ENCODE measurements around the gene NEDD4. TPM values are rescaled to one million over a fixed set of nuclear protein-coding genes. Genes with fewer than 3 reads are reported as not detected.

NEDD4 gene
- 17.4 TPM for polyA plus RNA-seq (2013, experiment 1 of 2)
- 18.4 TPM for polyA plus RNA-seq (2013, experiment 2 of 2)

- Histone ChIP-seq H3K36me3 (ENCODE audit: control insufficient read depth, insufficient read depth, low read length) (peaks cover 3% of the 10 kb centered on the region), H3K4me1 (ENCODE audit: control insufficient read depth, insufficient read depth, low read length, poor library complexity, severe bottlenecking) (peaks cover 10% of the 10 kb centered on the region), H3K27ac (ENCODE audit: low read depth, low read length, severe bottlenecking) (peak within 1 kb of the TSS; percentile 80), H3K9me3 (ENCODE audit: control insufficient read depth, low read length) (no peaks in the 10 kb centered on the region), H3K4me3 (ENCODE audit: extremely low read depth, insufficient read depth, low read length, poor library complexity, severe bottlenecking) (peak within 1 kb of the TSS; percentile 68)
- 0% methylated on average over 32 to 47 of the region's 83 CpGs for WGBS, 2 experiments (ENCODE audit: insufficient coverage in 2 of 2)
Measured at GRCh38 chr15:55993111-55993803, at the start of gene NEDD4. Gene NEDD4 (minus strand): TSS chr15:55993612. CDS start chr15:55993555, 57 bp downstream.

- peaks cover 8% of the 10 kb centered on the region for H3K9me3 ChIP-seq (ENCODE audit: control insufficient read depth, low read length)
- no peak overlapping the region for H3K4me3 ChIP-seq (ENCODE audit: extremely low read depth, insufficient read depth, low read length, poor library complexity, severe bottlenecking)
- 83 to 100% methylated on average over 3 of the region's 4 CpGs for WGBS, 2 experiments (ENCODE audit: insufficient coverage in 2 of 2)
- H3K27ac ChIP-seq (ENCODE audit: low read depth, low read length, severe bottlenecking) = no peak overlapping the region
- peaks cover 29% of the 10 kb centered on the region for H3K4me1 ChIP-seq (ENCODE audit: control insufficient read depth, insufficient read depth, low read length, poor library complexity, severe bottlenecking)
- H3K36me3 ChIP-seq (ENCODE audit: control insufficient read depth, insufficient read depth, low read length) = no peaks in the 10 kb centered on the region
Measured at GRCh38 chr15:56042498-56042897, 49.1 kb upstream of the NEDD4 start.

GRCh38 chr15:56042031-56042430, 48.6 kb upstream of the NEDD4 start:
- H3K27ac ChIP-seq (ENCODE audit: low read depth, low read length, severe bottlenecking) = no peak overlapping the region
- WGBS, 2 experiments (ENCODE audit: insufficient coverage in 2 of 2) = 80% methylated on average over 1 of the region's 1 CpG; no CpG with 5 or more reads in 1 of the 2 experiments
- H3K36me3 ChIP-seq (ENCODE audit: control insufficient read depth, insufficient read depth, low read length) = no peaks in the 10 kb centered on the region
- peaks cover 29% of the 10 kb centered on the region for H3K4me1 ChIP-seq (ENCODE audit: control insufficient read depth, insufficient read depth, low read length, poor library complexity, severe bottlenecking)
- H3K9me3 ChIP-seq (ENCODE audit: control insufficient read depth, low read length) = peaks cover 6% of the 10 kb centered on the region
- H3K4me3 ChIP-seq (ENCODE audit: extremely low read depth, insufficient read depth, low read length, poor library complexity, severe bottlenecking) = no peak overlapping the region

DNA sequence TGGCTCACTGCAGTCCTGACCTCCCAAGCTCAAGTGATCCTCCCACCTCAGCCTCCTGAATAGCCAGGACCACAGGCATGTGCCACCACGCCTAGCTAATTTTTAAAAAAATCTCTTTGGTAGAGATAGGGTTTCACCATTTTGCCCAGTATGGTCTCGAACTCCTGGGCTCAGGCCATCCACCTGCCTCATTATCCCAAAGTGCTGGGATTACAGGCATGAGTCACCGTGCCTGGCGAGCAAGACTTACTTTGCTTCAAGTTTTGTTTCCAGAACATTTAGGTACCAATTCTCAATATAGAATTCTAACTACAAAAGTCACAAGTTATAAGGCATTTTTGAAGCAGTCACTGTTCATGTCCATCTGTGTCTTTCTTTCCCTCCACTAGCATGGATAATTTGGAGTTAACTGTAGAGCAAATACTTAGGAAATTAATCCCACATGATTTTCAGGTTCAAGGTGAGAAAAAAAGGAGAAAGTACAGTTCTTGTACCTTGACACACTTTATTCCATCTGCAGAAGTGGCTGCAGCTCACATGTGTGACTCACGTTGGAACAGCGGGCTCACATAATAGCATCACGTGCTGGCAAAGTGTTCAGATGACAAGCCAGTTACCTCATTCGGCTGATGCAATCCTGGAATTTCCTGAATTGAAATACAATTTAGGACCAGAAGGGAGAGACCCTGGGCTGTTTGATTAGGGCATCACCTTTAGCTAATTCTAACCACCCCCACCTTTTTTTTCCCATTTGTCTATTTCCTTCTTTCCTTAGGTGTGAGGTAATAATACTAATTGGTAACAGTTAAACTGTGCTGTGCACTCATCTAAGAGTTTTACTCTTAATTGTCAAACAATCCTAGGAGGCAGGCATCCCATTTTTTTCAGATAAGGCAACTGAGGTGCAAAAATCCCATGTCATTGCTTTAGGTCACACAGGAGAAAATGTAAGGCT, 46.9 kb upstream of the NEDD4 start:
- no peak overlapping the region for H3K4me3 ChIP-seq (ENCODE audit: extremely low read depth, insufficient read depth, low read length, poor library complexity, severe bottlenecking)
- WGBS, 2 experiments (ENCODE audit: insufficient coverage in 2 of 2) = 69 to 75% methylated on average over 6 to 8 of the region's 8 CpGs
- H3K36me3 ChIP-seq (ENCODE audit: control insufficient read depth, insufficient read depth, low read length) = no peaks in the 10 kb centered on the region
- H3K27ac ChIP-seq (ENCODE audit: low read depth, low read length, severe bottlenecking) = peak overlapping the region; percentile 83
- peaks cover 4% of the 10 kb centered on the region for H3K9me3 ChIP-seq (ENCODE audit: control insufficient read depth, low read length)
- H3K4me1 ChIP-seq (ENCODE audit: control insufficient read depth, insufficient read depth, low read length, poor library complexity, severe bottlenecking) = peaks cover 29% of the 10 kb centered on the region

DNA sequence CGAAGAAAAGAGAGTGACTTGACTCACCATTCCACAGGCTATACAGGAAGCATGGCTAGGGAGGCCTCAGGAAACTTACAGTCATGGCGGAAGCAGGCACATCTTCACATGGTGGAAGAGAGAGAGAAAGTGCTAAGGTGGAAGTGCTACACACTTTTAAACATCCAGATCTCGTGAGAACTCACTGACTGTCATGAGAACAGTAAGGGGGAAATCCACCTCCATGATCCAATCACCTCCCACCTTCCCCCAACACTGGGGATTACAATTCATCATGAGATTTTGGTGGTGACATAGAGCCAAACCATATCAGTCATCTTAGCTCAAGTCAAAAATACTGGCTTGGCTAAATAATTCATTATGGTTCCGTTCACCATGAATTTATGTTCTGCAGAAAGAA, 45.3 kb upstream of the NEDD4 start:
- WGBS, 2 experiments (ENCODE audit: insufficient coverage in 2 of 2) = 88% methylated on average over 1 of the region's 4 CpGs; no CpG with 5 or more reads in 1 of the 2 experiments

DNA sequence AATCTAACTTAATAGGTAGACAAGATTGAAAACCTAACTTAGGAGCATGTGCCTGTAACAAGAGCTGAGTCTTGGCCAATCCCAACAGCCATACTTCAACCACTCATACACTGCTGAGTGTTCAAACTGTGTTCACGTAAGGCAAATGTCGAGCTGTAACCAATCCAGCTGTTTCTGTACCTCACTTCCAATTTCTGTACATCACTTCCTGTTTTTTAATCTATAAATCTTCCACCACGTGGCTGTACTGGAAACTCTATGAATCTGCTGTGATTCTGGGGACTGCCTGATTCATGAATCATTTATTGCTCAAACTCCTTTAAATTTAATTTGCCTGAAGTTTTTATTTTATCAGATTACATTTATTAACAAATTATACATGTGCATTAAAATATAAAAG, 44.6 kb upstream of the NEDD4 start:
- H3K4me3 ChIP-seq (ENCODE audit: extremely low read depth, insufficient read depth, low read length, poor library complexity, severe bottlenecking) = no peak overlapping the region
- H3K27ac ChIP-seq (ENCODE audit: low read depth, low read length, severe bottlenecking) = no peak overlapping the region
- H3K4me1 ChIP-seq (ENCODE audit: control insufficient read depth, insufficient read depth, low read length, poor library complexity, severe bottlenecking) = peaks cover 26% of the 10 kb centered on the region
- H3K9me3 ChIP-seq (ENCODE audit: control insufficient read depth, low read length) = no peaks in the 10 kb centered on the region
- 86 to 94% methylated on average over 2 of the region's 3 CpGs for WGBS, 2 experiments (ENCODE audit: insufficient coverage in 2 of 2)
- no peaks in the 10 kb centered on the region for H3K36me3 ChIP-seq (ENCODE audit: control insufficient read depth, insufficient read depth, low read length)

More for the DNA sequence above, 45.3 kb upstream of the NEDD4 start:
- peaks cover 3% of the 10 kb centered on the region for H3K9me3 ChIP-seq (ENCODE audit: control insufficient read depth, low read length)
- no peaks in the 10 kb centered on the region for H3K36me3 ChIP-seq (ENCODE audit: control insufficient read depth, insufficient read depth, low read length)
- H3K4me1 ChIP-seq (ENCODE audit: control insufficient read depth, insufficient read depth, low read length, poor library complexity, severe bottlenecking) = peaks cover 29% of the 10 kb centered on the region
- H3K4me3 ChIP-seq (ENCODE audit: extremely low read depth, insufficient read depth, low read length, poor library complexity, severe bottlenecking) = no peak overlapping the region
- no peak overlapping the region for H3K27ac ChIP-seq (ENCODE audit: low read depth, low read length, severe bottlenecking)

DNA sequence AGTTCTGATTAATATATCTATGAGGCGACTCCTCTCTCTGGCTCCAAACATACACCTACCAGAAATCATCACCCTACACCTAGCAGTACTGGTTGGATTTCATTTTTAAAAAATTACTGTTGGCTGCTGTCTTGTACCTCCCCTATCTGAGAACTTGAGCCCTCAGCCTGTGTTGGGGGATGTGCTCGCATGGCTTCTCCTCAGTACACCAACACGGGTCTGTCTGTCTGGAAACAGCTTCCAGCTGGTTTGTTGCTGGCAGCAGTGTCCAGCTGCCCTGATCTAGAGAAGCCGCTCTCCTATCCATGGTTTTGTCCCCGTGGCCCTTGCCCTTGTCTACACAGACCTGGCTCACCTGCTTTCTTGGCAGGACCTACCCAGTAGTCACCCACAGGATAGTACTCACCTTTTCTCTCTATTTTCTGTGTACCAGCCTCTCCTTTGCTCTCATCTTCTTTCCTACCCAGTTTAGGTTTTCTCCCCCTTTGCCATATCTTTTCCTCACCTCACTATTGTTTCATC, 43.2 kb upstream of the NEDD4 start:
- Histone ChIP-seq H3K4me1 (ENCODE audit: control insufficient read depth, insufficient read depth, low read length, poor library complexity, severe bottlenecking) (peaks cover 13% of the 10 kb centered on the region), H3K36me3 (ENCODE audit: control insufficient read depth, insufficient read depth, low read length) (no peaks in the 10 kb centered on the region), H3K4me3 (ENCODE audit: extremely low read depth, insufficient read depth, low read length, poor library complexity, severe bottlenecking) (no peak overlapping the region), H3K9me3 (ENCODE audit: control insufficient read depth, low read length) (no peaks in the 10 kb centered on the region), H3K27ac (ENCODE audit: low read depth, low read length, severe bottlenecking) (no peak overlapping the region)
- WGBS, 2 experiments (ENCODE audit: insufficient coverage in 2 of 2) = 85 to 90% methylated on average over 4 to 5 of the region's 5 CpGs

DNA sequence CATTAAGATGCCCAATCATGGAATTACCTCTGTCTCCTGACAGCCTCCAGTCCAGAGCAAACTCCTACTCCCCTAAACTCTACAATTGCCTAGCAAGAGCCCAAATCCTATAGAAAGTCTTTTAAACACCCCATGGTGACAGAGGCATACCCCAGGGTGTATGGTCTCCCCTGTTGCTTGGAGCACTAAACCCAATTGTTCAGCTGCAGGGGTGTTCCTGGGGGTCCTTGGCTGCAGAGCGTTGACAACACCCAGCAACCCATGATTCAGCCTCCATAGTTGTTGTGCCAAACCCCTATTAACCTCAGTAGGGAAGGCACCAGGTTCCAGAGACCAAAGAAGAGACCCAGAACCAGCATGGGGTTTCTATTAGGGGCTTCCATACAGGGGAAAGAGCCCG, 41.8 kb upstream of the NEDD4 start:
- WGBS, 2 experiments (ENCODE audit: insufficient coverage in 2 of 2) = 100% methylated on average over 2 of the region's 2 CpGs; no CpG with 5 or more reads in 1 of the 2 experiments
- peaks cover 2% of the 10 kb centered on the region for H3K4me1 ChIP-seq (ENCODE audit: control insufficient read depth, insufficient read depth, low read length, poor library complexity, severe bottlenecking)
- H3K9me3 ChIP-seq (ENCODE audit: control insufficient read depth, low read length) = no peaks in the 10 kb centered on the region
- no peak overlapping the region for H3K27ac ChIP-seq (ENCODE audit: low read depth, low read length, severe bottlenecking)
- H3K36me3 ChIP-seq (ENCODE audit: control insufficient read depth, insufficient read depth, low read length) = no peaks in the 10 kb centered on the region
- H3K4me3 ChIP-seq (ENCODE audit: extremely low read depth, insufficient read depth, low read length, poor library complexity, severe bottlenecking) = no peak overlapping the region

- Histone ChIP-seq H3K27ac (ENCODE audit: low read depth, low read length, severe bottlenecking) (no peak overlapping the region), H3K4me3 (ENCODE audit: extremely low read depth, insufficient read depth, low read length, poor library complexity, severe bottlenecking) (no peak overlapping the region), H3K36me3 (ENCODE audit: control insufficient read depth, insufficient read depth, low read length) (no peaks in the 10 kb centered on the region), H3K4me1 (ENCODE audit: control insufficient read depth, insufficient read depth, low read length, poor library complexity, severe bottlenecking) (no peaks in the 10 kb centered on the region), H3K9me3 (ENCODE audit: control insufficient read depth, low read length) (no peaks in the 10 kb centered on the region)
- 85 to 100% methylated on average over 2 of the region's 2 CpGs for WGBS, 2 experiments (ENCODE audit: insufficient coverage in 2 of 2)
Measured at GRCh38 chr15:56034514-56034913, 41.1 kb upstream of the NEDD4 start.

- 83 to 92% methylated on average over 1 of the region's 1 CpG for WGBS, 2 experiments (ENCODE audit: insufficient coverage in 2 of 2)
- Histone ChIP-seq H3K9me3 (ENCODE audit: control insufficient read depth, low read length) (no peaks in the 10 kb centered on the region), H3K27ac (ENCODE audit: low read depth, low read length, severe bottlenecking) (no peak overlapping the region)
Measured at GRCh38 chr15:56032373-56032772, 39.0 kb upstream of the NEDD4 start.

More at GRCh38 chr15:56032373-56032772, 39.0 kb upstream of the NEDD4 start:
- no peaks in the 10 kb centered on the region for H3K36me3 ChIP-seq (ENCODE audit: control insufficient read depth, insufficient read depth, low read length)
- no peak overlapping the region for H3K4me3 ChIP-seq (ENCODE audit: extremely low read depth, insufficient read depth, low read length, poor library complexity, severe bottlenecking)
- H3K4me1 ChIP-seq (ENCODE audit: control insufficient read depth, insufficient read depth, low read length, poor library complexity, severe bottlenecking) = no peaks in the 10 kb centered on the region
